Psoas muscle (tissue), 8 donors: Measurements from ENCODE around the gene TMC7. TPM values are rescaled to one million over a fixed set of nuclear protein-coding genes. Genes with fewer than 3 reads are reported as not detected.

ENCODE experiments used
- ATAC-seq, 4 donors: fragments of 200-7000 bp; cut with Tn5 transposase; one replicate each; pipeline ENCODE4 v1.9.1; 2020; ENCODE audit warnings: moderate library complexity in 3 of 4, mild to moderate bottlenecking in 2 of 4
- DNase-seq, 2 donors: peaks; one replicate each; pipeline ENCODE4 v3.0.0-alpha.2; 2020
- H3K27ac ChIP-seq: fragments of 200-600 bp; one replicate; pipeline ENCODE4 v1.8.0; 2022
- H3K27me3 ChIP-seq, 3 donors: fragments of 200-600 bp in 1 of 3; one replicate each; pipeline versions ENCODE4 v1.6.1 to v1.8.0; 2013 to 2022; ENCODE audit warnings: low read length in 2 of 3, mild to moderate bottlenecking in 2 of 3, moderate library complexity in 1 of 3; ENCODE audit not compliant: insufficient read depth in 3 of 3
- H3K36me3 ChIP-seq, 2 donors: fragments of 200-600 bp in 1 of 2; one replicate each; pipeline versions ENCODE4 v1.6.1 to v1.8.0; 2013 to 2022; ENCODE audit warnings: low read depth in 1 of 2, mild to moderate bottlenecking in 1 of 2, moderate library complexity in 1 of 2; ENCODE audit not compliant: insufficient read depth in 1 of 2
- H3K4me1 ChIP-seq: fragments of 200-600 bp; one replicate; pipeline ENCODE4 v1.8.0; 2022
- H3K4me3 ChIP-seq: fragments of 200-600 bp; one replicate; pipeline ENCODE4 v1.8.0; 2022; ENCODE audit warnings: mild to moderate bottlenecking
- H3K9me3 ChIP-seq: fragments of 200-600 bp; one replicate; pipeline ENCODE4 v1.8.0; 2022
- CTCF ChIP-seq: fragments of 200-600 bp; IDR thresholded peaks from one replicate; pipeline ENCODE4 v1.8.0; 2022; ENCODE audit warnings: antibody characterized with exemption
- WGBS, 3 donors: extraction: QIAGEN DNeasy Blood & Tissue Kit; methylation state at CpG; one replicate each; pipeline versions ENCODE4 v1.1.6 to v1.1.7; 2013; 5-methylcytosine and 5-hydroxymethylcytosine counted together
- intact Hi-C, 2 donors: fragments of 100-400 bp; cut with DNase I; formaldehyde crosslinking; loops; one replicate each; pipeline versions ENCODE4 v1.11.0 to v1.14.2; 2022
- polyA plus RNA-seq, 3 donors: library from polyadenylated mRNA; stranded (reverse); fragments of 200-250 nt; gene quantifications; one replicate each; pipeline ENCODE4 v1.2.3, GENCODE V29; 2013
- total RNA-seq, 4 donors: library from RNA; stranded (reverse); fragmentation: NEBNext Ultra II Directional in 2 of 4; extraction: Animal tissue kit (Norgen Biotek cat#: 25700) in 2 of 4; gene quantifications; one replicate each; pipeline versions ENCODE4 v1.2.1 to v1.2.4, GENCODE V29; 2021 to 2023
- donor health status: healthy with polysubstance abuse.
- donor health status: DM: no; HTN: no; CAD: no; lungs with moderate emphysema.
- donor health status: Bipolar disorder and iron deficiency.
- donor health status: healthy.
- donor health status: DM: yes; HTN: yes; CAD: no.
- donor health status: DM: no; HTN: no; CAD: no.
- donor health status: DM: no; HTN: no; CAD: no.
- donor health status: DM: yes; HTN: yes; CAD: no.

Gene TMC7
- total and polyA plus RNA-seq, 7 donors, result 0.32 to 1.8 (median 0.60) TPM

- 49 to 64% (median 54%) methylated on average over 16 of the region's 16 CpGs for whole genome bisulfite sequencing, 3 donors
- Histone ChIP-seq H3K36me3 (no peaks in the 10 kb centered on the region), H3K27me3 (no peaks in the 10 kb centered on the region), H3K9me3 (peaks cover 6% of the 10 kb centered on the region), H3K4me1 (no peaks in the 10 kb centered on the region), H3K4me3 (no peak overlapping the region), H3K27ac (no peak overlapping the region)
- ATAC-seq, result peak; percentile 38 to 81 (median 70)
- DNase-seq, result peak; percentile 49 to 63
- intact Hi-C loops, result no loop called here
- no peak for TF ChIP-seq CTCF
Observed at GRCh38 chr16:19005561-19006445, 22.1 kb downstream of the TMC7 start.

- WGBS, 3 donors, result 90 to 94% (median 92%) methylated on average over 20 of the region's 20 CpGs
- no peak for ATAC-seq
- Histone ChIP-seq H3K36me3 (no peaks in the 10 kb centered on the region), H3K27me3 (no peaks in the 10 kb centered on the region), H3K27ac (no peak overlapping the region), H3K4me3 (no peak overlapping the region), H3K4me1 (no peaks in the 10 kb centered on the region), H3K9me3 (peaks cover 10% of the 10 kb centered on the region)
- no peak for DNase-seq
- TF ChIP-seq CTCF, result no peak
- intact Hi-C loops, result no loop called here
Observed at GRCh38 chr16:19006446-19007315, 22.9 kb downstream of the TMC7 start.

GRCh38 chr16:19008245-19009169, 24.8 kb downstream of the TMC7 start:
- Histone ChIP-seq H3K36me3 (no peaks in the 10 kb centered on the region), H3K4me1 (no peaks in the 10 kb centered on the region), H3K4me3 (no peak overlapping the region), H3K27ac (no peak overlapping the region), H3K9me3 (peaks cover 10% of the 10 kb centered on the region), H3K27me3 (no peaks in the 10 kb centered on the region)
- 76 to 82% (median 80%) methylated on average over 7 of the region's 7 CpGs for WGBS, 3 donors
- no peak for TF ChIP-seq CTCF
- intact Hi-C loops, result no loop called here
- ATAC-seq (no peak), DNase-seq (no peak)

- H3K4me1 ChIP-seq, result no peaks in the 10 kb centered on the region
- H3K36me3 ChIP-seq, result no peaks in the 10 kb centered on the region
- H3K9me3 ChIP-seq, result peaks cover 10% of the 10 kb centered on the region
- WGBS, 3 donors, result 72 to 81% (median 79%) methylated on average over 3 of the region's 3 CpGs
- no peak for ATAC-seq
- H3K27ac ChIP-seq, result no peak overlapping the region
- TF ChIP-seq CTCF, result no peak
- intact Hi-C loops, result no loop called here
- no peak overlapping the region for H3K4me3 ChIP-seq
- no peaks in the 10 kb centered on the region for H3K27me3 ChIP-seq
- DNase-seq, result no peak
Observed at GRCh38 chr16:19011169-19011731, 27.5 kb downstream of the TMC7 start.
